Neural cell (in vitro differentiated cells): ENCODE results near the gene KRTAP10-10. TPM values are rescaled to one million over a fixed set of nuclear protein-coding genes. Genes with fewer than 3 reads are reported as not detected.

Experiments used
- H2AFZ ChIP-seq: fragments of 200-600, 300-800 bp; sonication (generic), shearing (Covaris generic); 2 replicates; pipeline ENCODE4 v1.6.0; 2014; ENCODE audit warnings: low read depth, mild to moderate bottlenecking, antibody characterized with exemption, low read length, moderate library complexity
- H3F3A ChIP-seq: fragments of 200-600 bp; shearing (Covaris generic); 2 replicates; pipeline ENCODE4 v1.6.1; 2016; ENCODE audit warnings: mild to moderate bottlenecking, moderate library complexity, mixed read lengths, antibody characterized with exemption, low read length; ENCODE audit not compliant: insufficient read depth, poor library complexity, severe bottlenecking
- H3K27ac ChIP-seq: fragments of 200-600, 300-800 bp; sonication (generic), shearing (Covaris generic); 2 replicates; pipeline ENCODE4 v1.5.1; 2014; ENCODE audit warnings: mild to moderate bottlenecking, low read length, moderate library complexity
- H3K27me3 ChIP-seq: fragments of 300-800, 200-600 bp; sonication (generic), shearing (Covaris generic); 2 replicates; pipeline ENCODE4 v1.6.0; 2014; ENCODE audit warnings: mild to moderate bottlenecking, low read depth, low read length, moderate library complexity; ENCODE audit not compliant: insufficient read depth
- H3K36me3 ChIP-seq: fragments of 300-800, 200-600 bp; sonication (generic), shearing (Covaris generic); 2 replicates; pipeline ENCODE4 v1.5.1; 2014; ENCODE audit warnings: mild to moderate bottlenecking, antibody characterized with exemption, low read length, moderate library complexity; ENCODE audit not compliant: insufficient read depth
- H3K4me2 ChIP-seq: fragments of 300-800, 200-600 bp; sonication (generic), shearing (Covaris generic); 2 replicates; pipeline ENCODE4 v1.6.0; 2014; ENCODE audit warnings: mild to moderate bottlenecking, low read length
- H3K4me3 ChIP-seq: fragments of 300-800, 200-600 bp; sonication (generic), shearing (Covaris generic); 2 replicates; pipeline ENCODE4 v1.5.1; 2014; ENCODE audit warnings: mild to moderate bottlenecking, low read length, moderate library complexity
- H3K79me2 ChIP-seq: fragments of 200-600 bp; shearing (Covaris generic); replicated peaks from 2 replicates; pipeline ENCODE4 v1.6.0; 2014; ENCODE audit warnings: mild to moderate bottlenecking, low read length, moderate library complexity; ENCODE audit not compliant: insufficient read depth
- H3K9ac ChIP-seq: fragments of 300-800, 200-600 bp; sonication (generic), shearing (Covaris generic); 2 replicates; pipeline ENCODE4 v1.6.1; 2016; ENCODE audit warnings: mild to moderate bottlenecking, low read length, mixed read lengths
- H3K9me2 ChIP-seq: fragments of 200-600 bp; shearing (Covaris generic); 2 replicates; pipeline ENCODE4 v1.6.1; 2016; ENCODE audit warnings: mild to moderate bottlenecking, low read length, mixed read lengths; ENCODE audit not compliant: insufficient read depth
- H3K9me3 ChIP-seq: fragments of 200-600, 300-800 bp; sonication (generic), shearing (Covaris generic); 2 replicates; pipeline ENCODE4 v1.6.1; 2016; ENCODE audit warnings: mild to moderate bottlenecking, mixed run types, low read length, moderate library complexity, mixed read lengths
- H4K20me1 ChIP-seq: fragments of 200-600 bp; shearing (Covaris generic); 2 replicates; pipeline ENCODE4 v1.6.1; 2016; ENCODE audit warnings: mild to moderate bottlenecking, mixed run types; ENCODE audit not compliant: insufficient read depth
- EP300 ChIP-seq: fragments of 450-650 bp; conservative IDR thresholded peaks from 2 replicates; pipeline ENCODE4 v1.6.1; 2014; ENCODE audit warnings: antibody characterized with exemption, mild to moderate bottlenecking, moderate library complexity; ENCODE audit not compliant: poor library complexity, severe bottlenecking
- EZH2 ChIP-seq: fragments of 200-600, 300-800 bp; shearing (Covaris generic), sonication (generic); IDR thresholded peaks from 2 replicates; pipeline ENCODE4 v1.6.1; 2014; ENCODE audit warnings: antibody characterized with exemption, low read length, borderline replicate concordance, mild to moderate bottlenecking; ENCODE audit not compliant: insufficient read depth, poor library complexity, severe bottlenecking
- MXI1 ChIP-seq: fragments of 450-650 bp; conservative IDR thresholded peaks from 2 replicates; pipeline ENCODE4 v1.6.1; 2014; ENCODE audit warnings: antibody characterized with exemption, mild to moderate bottlenecking; ENCODE audit not compliant: poor library complexity, severe bottlenecking
- POLR2AphosphoS5 ChIP-seq: IDR thresholded peaks from 2 replicates; pipeline ENCODE4 v1.6.1; 2012
- RAD21 ChIP-seq: fragments of 450-650 bp; conservative IDR thresholded peaks from 2 replicates; pipeline ENCODE4 v1.6.1; 2014; ENCODE audit warnings: antibody characterized with exemption, mild to moderate bottlenecking, moderate library complexity
- SMC3 ChIP-seq: fragments of 450-650 bp; conservative IDR thresholded peaks from 2 replicates; pipeline ENCODE4 v1.6.1; 2014; ENCODE audit warnings: antibody characterized with exemption, mild to moderate bottlenecking, moderate library complexity; ENCODE audit not compliant: poor library complexity
- TAF1 ChIP-seq: IDR thresholded peaks from 2 replicates; pipeline ENCODE4 v1.6.1; 2012; ENCODE audit warnings: low read depth
- polyA plus RNA-seq: library from polyadenylated mRNA; depleted of rRNA; stranded (reverse); fragments of >200 nt; gene quantifications from 2 replicates; pipeline ENCODE4 v1.2.3, GENCODE V29; 2014
- TF ChIP-seq, protein P1 (sequence below): fragments of 450-650 bp; IDR thresholded peaks from 2 replicates; pipeline ENCODE4 v1.5.1; 2014; ENCODE audit warnings: antibody characterized with exemption, mild to moderate bottlenecking, moderate library complexity; ENCODE audit not compliant: poor library complexity, severe bottlenecking
- TF ChIP-seq, protein P2 (sequence below): IDR thresholded peaks from 2 replicates; pipeline ENCODE4 v1.6.1; 2012; ENCODE audit warnings: borderline replicate concordance

KRTAP10-10 gene
- polyA plus RNA-seq, 1 donor from 2014 or later: not detected

DNA sequence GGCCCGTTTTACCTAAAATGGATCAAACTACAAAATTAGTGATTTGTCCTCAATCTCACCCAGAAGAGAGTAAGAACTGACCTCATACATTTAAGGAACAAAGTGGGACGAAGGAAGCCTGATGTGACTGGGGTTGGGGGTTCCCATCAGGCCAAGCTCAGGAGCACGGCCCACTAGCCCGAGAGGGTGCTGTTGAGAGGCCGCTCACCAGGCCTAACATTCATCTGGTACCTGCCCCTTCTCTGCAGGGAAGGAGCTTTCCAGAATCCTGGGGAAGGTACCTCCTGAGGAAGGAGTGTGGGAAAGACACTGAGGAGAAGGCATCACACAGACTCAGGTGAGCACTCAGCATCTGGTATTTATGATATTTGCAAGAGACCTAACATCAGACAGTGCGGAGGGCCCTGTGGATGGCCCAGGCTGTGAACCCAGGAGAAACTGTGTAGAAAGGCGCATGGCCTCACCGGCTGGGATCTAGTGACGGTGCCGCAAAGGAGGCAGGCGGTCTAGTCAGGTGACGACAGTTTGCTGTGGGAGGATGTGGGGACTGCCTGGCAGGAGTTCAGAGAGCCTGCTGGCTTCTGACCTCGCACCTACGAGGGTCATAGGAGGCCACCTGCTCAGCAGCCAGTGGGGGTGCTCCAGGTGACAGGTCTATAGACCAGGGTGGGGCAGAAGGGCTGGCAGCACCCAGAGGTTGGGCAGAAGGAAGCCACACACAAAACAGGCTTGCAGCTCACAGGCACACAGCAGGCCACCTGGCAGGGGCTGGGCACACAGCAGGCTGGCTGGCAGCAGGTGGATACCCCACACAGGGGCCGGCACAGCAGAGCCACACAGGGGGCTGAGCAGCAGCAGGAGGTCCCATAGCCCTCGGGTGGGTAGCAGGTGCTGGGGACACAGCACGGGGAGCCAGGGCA lies 16.8 kb downstream of the KRTAP10-10 start:
- no peaks in the 10 kb centered on the region for H3F3A ChIP-seq

DNA sequence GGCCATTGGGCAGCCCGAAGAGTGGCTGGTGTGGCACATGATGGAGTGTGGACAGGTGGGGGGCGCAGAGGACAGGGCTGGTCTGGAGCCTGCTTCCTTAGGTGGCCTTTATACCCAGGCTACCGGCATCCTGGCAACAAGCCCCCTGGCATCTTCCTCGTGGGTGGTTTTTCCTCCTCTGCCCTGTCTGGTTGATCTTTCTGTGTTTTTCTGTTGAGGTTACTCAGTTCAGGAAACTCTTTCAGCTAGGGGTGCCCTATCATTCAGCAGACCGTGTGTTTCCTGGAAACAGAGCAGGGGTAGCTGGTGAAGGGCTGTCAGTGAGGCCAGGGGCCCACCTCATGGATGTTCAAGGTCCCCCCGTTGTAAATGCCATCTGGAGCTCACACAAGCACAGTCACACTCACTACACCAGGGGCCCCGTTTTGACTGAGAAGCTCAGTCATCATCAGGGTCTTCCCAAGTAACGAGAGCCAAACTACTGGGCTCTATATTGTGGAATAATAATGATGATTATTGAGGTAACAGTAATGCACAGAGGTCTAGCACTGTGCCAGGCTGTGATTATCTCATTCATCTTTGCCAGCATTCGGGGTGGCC lies 17.5 kb downstream of the KRTAP10-10 start, which contains the start of gene KRTAP12-4:
Gene KRTAP12-4, minus strand, starts transcription at position 84 of the 600 bp plus-strand sequence. Its CDS starts 45 bp downstream, at position 39.
- Histone ChIP-seq H3K27me3 (no peaks in the 10 kb centered on the region), H3K27ac (no peak within 1 kb of the TSS), H3K9ac (no peak within 1 kb of the TSS), H3K4me2 (no peak within 1 kb of the TSS), H2AFZ (no peak within 1 kb of the TSS), H4K20me1 (no peaks in the 10 kb centered on the region), H3K9me2 (no peaks in the 10 kb centered on the region), H3K4me3 (no peak within 1 kb of the TSS), H3K36me3 (no peaks in the 10 kb centered on the region), H3K9me3 (no peaks in the 10 kb centered on the region), H3K79me2 (no peaks in the 10 kb centered on the region), H3F3A (no peaks in the 10 kb centered on the region)
- TF ChIP-seq RAD21: no peak
- TF ChIP-seq, protein P1, sequence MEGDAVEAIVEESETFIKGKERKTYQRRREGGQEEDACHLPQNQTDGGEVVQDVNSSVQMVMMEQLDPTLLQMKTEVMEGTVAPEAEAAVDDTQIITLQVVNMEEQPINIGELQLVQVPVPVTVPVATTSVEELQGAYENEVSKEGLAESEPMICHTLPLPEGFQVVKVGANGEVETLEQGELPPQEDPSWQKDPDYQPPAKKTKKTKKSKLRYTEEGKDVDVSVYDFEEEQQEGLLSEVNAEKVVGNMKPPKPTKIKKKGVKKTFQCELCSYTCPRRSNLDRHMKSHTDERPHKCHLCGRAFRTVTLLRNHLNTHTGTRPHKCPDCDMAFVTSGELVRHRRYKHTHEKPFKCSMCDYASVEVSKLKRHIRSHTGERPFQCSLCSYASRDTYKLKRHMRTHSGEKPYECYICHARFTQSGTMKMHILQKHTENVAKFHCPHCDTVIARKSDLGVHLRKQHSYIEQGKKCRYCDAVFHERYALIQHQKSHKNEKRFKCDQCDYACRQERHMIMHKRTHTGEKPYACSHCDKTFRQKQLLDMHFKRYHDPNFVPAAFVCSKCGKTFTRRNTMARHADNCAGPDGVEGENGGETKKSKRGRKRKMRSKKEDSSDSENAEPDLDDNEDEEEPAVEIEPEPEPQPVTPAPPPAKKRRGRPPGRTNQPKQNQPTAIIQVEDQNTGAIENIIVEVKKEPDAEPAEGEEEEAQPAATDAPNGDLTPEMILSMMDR: no peak
- no peak for TF ChIP-seq SMC3
- no peak for TF ChIP-seq TAF1
- TF ChIP-seq MXI1: no peak
- TF ChIP-seq, protein P2, sequence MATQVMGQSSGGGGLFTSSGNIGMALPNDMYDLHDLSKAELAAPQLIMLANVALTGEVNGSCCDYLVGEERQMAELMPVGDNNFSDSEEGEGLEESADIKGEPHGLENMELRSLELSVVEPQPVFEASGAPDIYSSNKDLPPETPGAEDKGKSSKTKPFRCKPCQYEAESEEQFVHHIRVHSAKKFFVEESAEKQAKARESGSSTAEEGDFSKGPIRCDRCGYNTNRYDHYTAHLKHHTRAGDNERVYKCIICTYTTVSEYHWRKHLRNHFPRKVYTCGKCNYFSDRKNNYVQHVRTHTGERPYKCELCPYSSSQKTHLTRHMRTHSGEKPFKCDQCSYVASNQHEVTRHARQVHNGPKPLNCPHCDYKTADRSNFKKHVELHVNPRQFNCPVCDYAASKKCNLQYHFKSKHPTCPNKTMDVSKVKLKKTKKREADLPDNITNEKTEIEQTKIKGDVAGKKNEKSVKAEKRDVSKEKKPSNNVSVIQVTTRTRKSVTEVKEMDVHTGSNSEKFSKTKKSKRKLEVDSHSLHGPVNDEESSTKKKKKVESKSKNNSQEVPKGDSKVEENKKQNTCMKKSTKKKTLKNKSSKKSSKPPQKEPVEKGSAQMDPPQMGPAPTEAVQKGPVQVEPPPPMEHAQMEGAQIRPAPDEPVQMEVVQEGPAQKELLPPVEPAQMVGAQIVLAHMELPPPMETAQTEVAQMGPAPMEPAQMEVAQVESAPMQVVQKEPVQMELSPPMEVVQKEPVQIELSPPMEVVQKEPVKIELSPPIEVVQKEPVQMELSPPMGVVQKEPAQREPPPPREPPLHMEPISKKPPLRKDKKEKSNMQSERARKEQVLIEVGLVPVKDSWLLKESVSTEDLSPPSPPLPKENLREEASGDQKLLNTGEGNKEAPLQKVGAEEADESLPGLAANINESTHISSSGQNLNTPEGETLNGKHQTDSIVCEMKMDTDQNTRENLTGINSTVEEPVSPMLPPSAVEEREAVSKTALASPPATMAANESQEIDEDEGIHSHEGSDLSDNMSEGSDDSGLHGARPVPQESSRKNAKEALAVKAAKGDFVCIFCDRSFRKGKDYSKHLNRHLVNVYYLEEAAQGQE: no peak
- TF ChIP-seq POLR2AphosphoS5: no peak
- TF ChIP-seq EP300: no peak

More for the DNA sequence above, 16.8 kb downstream of the KRTAP10-10 start:
- no peak overlapping the region for H3K4me2 ChIP-seq
- H3K9me2 ChIP-seq: no peaks in the 10 kb centered on the region
- no peaks in the 10 kb centered on the region for H4K20me1 ChIP-seq
- no peaks in the 10 kb centered on the region for H3K9me3 ChIP-seq
- no peaks in the 10 kb centered on the region for H3K79me2 ChIP-seq
- H3K27me3 ChIP-seq: no peaks in the 10 kb centered on the region
- H3K27ac ChIP-seq: no peak overlapping the region
- H3K36me3 ChIP-seq: no peaks in the 10 kb centered on the region
- H2AFZ ChIP-seq: no peak overlapping the region
- H3K4me3 ChIP-seq: no peak overlapping the region
- TF ChIP-seq RAD21: no peak
- TF ChIP-seq SMC3: no peak
- no peak for TF ChIP-seq MXI1
- no peak for TF ChIP-seq POLR2AphosphoS5
- TF ChIP-seq, protein P1: no peak
- TF ChIP-seq EP300: no peak
- TF ChIP-seq TAF1: no peak
- TF ChIP-seq EZH2: no peak
- TF ChIP-seq, protein P2: no peak
- H3K9ac ChIP-seq: no peak overlapping the region
